ENCODE measurements around the gene CCR5AS.
"Not testable (repeated sequence)": the region's sequence is repeated elsewhere in the genome, so short reads cannot be mapped to it uniquely, and the experiment has no call there.

The CCR5AS gene

DNA sequence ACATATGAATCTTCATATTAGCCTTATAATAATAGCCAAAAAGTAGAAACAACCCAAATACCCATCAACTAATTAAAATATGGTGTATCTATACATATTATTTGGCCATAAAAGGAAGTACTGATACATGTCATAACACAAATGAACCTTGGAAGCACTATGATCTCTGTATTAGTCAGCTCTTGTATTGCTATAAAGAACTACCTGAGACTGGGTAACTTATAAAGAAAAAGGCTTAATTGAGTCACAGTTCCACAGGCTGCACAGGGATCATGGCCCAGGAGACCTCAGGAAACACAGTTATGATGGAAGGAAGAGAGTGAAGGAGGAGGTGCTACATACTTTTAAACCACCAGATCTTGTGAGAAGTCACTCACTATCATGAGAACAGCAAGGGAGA is 69.0 kb downstream of the CCR5AS start:
- no peak overlapping the region for H3K9ac ChIP-seq
- H3F3A ChIP-seq (ENCODE audit: insufficient read depth) = no peaks in the 10 kb centered on the region
- no peak overlapping the region for H3K27ac ChIP-seq
- H3K79me2 ChIP-seq (ENCODE audit: insufficient read depth) = no peaks in the 10 kb centered on the region
- H3K36me3 ChIP-seq (ENCODE audit: low read depth) = no peaks in the 10 kb centered on the region
- no peaks in the 10 kb centered on the region for H3K9me3 ChIP-seq (ENCODE audit: low read depth)
- in situ Hi-C loops (cut with MboI) = no loop called here
- peaks cover 27% of the 10 kb centered on the region; the same call in 1 of the 2 replicates for H3K27me3 ChIP-seq (replicated peaks; ENCODE audit: insufficient read depth)
- no peak for TF ChIP-seq EZH2 (IDR thresholded peaks at IDR 0.05; ENCODE audit: insufficient read depth, poor library complexity, severe bottlenecking)
- no peak for TF ChIP-seq EZH2phosphoT487 (IDR thresholded peaks at IDR 0.05; ENCODE audit: insufficient read depth, low read depth)
- H2AFZ ChIP-seq = no peak overlapping the region
- no peaks in the 10 kb centered on the region for H3K4me1 ChIP-seq (ENCODE audit: insufficient read depth)
- no peak overlapping the region for H3K4me2 ChIP-seq (ENCODE audit: unreplicated experiment)
- DNase-seq = no peak
- H4K20me1 ChIP-seq (ENCODE audit: insufficient read depth) = no peaks in the 10 kb centered on the region
- H3K9me2 ChIP-seq (ENCODE audit: insufficient read depth) = no peaks in the 10 kb centered on the region
- H3K4me3 ChIP-seq = no peak overlapping the region

DNA sequence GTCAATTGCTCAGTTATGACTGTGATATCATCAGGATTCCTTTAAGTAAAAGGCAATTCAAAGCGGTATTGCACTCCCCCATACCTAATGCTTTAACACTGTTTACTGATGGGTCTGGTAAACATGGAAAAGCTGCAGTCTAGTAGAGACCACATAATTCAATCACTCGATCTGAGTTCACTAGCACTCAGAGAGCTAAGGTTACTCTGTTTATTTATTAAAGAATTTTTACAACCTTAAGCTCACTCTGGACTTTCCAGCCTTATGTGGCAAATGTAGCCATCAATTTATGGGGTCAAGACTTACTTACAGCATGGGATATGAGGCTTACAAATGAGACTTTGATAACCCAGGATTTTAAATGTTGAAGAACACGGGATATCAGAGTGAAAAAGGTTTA is 71.3 kb downstream of the CCR5AS start:
- Histone ChIP-seq H3K79me2 (ENCODE audit: insufficient read depth) (no peaks in the 10 kb centered on the region), H3K27me3 (replicated peaks; ENCODE audit: insufficient read depth) (peaks cover 33% of the 10 kb centered on the region; the same call in 1 of the 2 replicates), H3K9ac (no peak overlapping the region), H3K27ac (no peak overlapping the region), H3K9me2 (ENCODE audit: insufficient read depth) (no peaks in the 10 kb centered on the region), H3K9me3 (ENCODE audit: low read depth) (no peaks in the 10 kb centered on the region), H3F3A (ENCODE audit: insufficient read depth) (no peaks in the 10 kb centered on the region), H4K20me1 (ENCODE audit: insufficient read depth) (no peaks in the 10 kb centered on the region), H3K4me3 (no peak overlapping the region), H3K4me1 (ENCODE audit: insufficient read depth) (no peaks in the 10 kb centered on the region), H3K4me2 (ENCODE audit: unreplicated experiment) (no peak overlapping the region), H2AFZ (no peak overlapping the region), H3K36me3 (ENCODE audit: low read depth) (no peaks in the 10 kb centered on the region)
- WGBS, 2 experiments (ENCODE audit: low coverage in 1 of 2, low lambda C conversion rate in 2 of 2, missing lambda C conversion rate in 2 of 2) = 53 to 57% methylated on average over 3 of the region's 3 CpGs
- in situ Hi-C loops (cut with MboI) = no loop called here
- TF ChIP-seq EZH2phosphoT487 (IDR thresholded peaks at IDR 0.05; ENCODE audit: insufficient read depth, low read depth) = no peak
- DNase-seq = no peak

DNA sequence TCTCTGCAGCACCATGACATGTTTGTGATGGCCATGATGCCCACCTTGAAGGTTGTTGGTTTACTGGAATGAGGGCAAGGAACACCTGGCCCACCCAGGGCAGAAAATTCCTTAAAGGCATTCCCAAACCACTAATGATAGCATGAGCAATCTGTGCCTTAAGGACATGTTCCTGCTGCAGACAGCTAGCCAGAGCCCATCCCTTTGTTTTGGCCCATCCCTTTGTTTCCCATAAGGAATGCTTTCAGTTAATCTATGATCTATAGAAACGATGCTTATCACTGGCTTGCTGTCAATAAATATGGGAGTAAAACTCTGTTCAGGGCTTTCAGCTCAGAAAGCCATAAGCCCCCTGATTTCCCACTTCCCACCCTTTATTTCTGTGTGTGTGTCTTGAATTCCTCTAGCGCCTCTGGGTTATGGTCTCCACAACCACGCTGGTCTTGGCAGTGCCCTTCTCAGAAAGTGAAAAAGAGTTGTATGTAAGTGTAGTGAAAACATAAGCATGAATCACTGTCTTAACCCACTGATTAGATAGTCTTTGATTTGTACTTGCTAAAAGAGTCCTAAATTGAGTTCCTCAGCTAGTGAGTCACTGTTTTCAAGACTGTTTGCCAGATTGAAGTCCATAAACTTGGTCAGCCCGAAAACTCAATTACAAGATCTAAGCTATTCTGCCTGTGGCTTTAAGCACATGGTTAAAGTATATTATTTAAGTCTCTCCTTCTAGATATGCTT is 72.0 kb downstream of the CCR5AS start:
- Histone ChIP-seq H3K9ac (no peak overlapping the region), H3K27ac (no peak overlapping the region), H3K9me3 (ENCODE audit: low read depth) (no peaks in the 10 kb centered on the region), H3K4me3 (no peak overlapping the region), H3F3A (ENCODE audit: insufficient read depth) (no peaks in the 10 kb centered on the region), H3K79me2 (ENCODE audit: insufficient read depth) (no peaks in the 10 kb centered on the region), H4K20me1 (ENCODE audit: insufficient read depth) (no peaks in the 10 kb centered on the region), H3K4me2 (ENCODE audit: unreplicated experiment) (no peak overlapping the region), H3K27me3 (replicated peaks; ENCODE audit: insufficient read depth) (peaks cover 33% of the 10 kb centered on the region; the same call in 1 of the 2 replicates), H3K9me2 (ENCODE audit: insufficient read depth) (no peaks in the 10 kb centered on the region), H3K36me3 (ENCODE audit: low read depth) (no peaks in the 10 kb centered on the region), H3K4me1 (ENCODE audit: insufficient read depth) (no peaks in the 10 kb centered on the region), H2AFZ (no peak overlapping the region)
- WGBS, 2 experiments (ENCODE audit: low coverage in 1 of 2, low lambda C conversion rate in 2 of 2, missing lambda C conversion rate in 2 of 2) = 16 to 19% methylated on average over 4 of the region's 4 CpGs
- peak; percentile 35 for DNase-seq
- in situ Hi-C loops (cut with MboI) = no loop called here
- TF ChIP-seq EZH2 (IDR thresholded peaks at IDR 0.05; ENCODE audit: insufficient read depth, poor library complexity, severe bottlenecking) (no peak), EZH2phosphoT487 (IDR thresholded peaks at IDR 0.05; ENCODE audit: insufficient read depth, low read depth) (no peak)

DNA sequence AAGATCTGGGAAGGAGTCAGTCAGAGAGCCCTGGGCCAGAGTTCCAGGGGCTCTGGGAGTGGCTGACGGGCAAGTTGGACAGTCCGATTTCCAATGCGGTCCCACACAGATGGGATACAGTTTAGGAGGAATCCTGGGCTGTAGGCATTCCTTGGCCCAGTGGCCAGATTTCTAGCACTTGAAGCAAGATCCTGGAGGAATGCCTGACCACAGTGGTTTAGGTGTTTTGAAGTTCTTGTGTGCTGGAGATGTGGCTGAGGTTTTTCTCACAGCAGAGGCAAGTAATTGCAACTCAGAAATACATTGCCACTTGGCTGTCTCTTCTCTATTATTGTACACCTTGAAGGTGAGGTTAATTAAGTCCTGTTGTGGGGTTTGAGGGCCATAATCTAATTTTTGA is 76.2 kb downstream of the CCR5AS start:
- in situ Hi-C loops (cut with MboI); H3K36me3 ChIP-seq (ENCODE audit: low read depth); H3F3A ChIP-seq (ENCODE audit: insufficient read depth); H3K4me1 ChIP-seq (ENCODE audit: insufficient read depth); H2AFZ ChIP-seq; H4K20me1 ChIP-seq (ENCODE audit: insufficient read depth); H3K9me2 ChIP-seq (ENCODE audit: insufficient read depth); H3K79me2 ChIP-seq (ENCODE audit: insufficient read depth); H3K4me2 ChIP-seq (ENCODE audit: unreplicated experiment); H3K4me3 ChIP-seq; DNase-seq; H3K9me3 ChIP-seq (ENCODE audit: low read depth); H3K9ac ChIP-seq; H3K27ac ChIP-seq: not testable (repeated sequence)
- H3K27me3 ChIP-seq (replicated peaks; ENCODE audit: insufficient read depth) = peaks cover 24% of the 10 kb centered on the region; the same call in 1 of the 2 replicates
- WGBS, 2 experiments (ENCODE audit: low coverage in 1 of 2, low lambda C conversion rate in 2 of 2, missing lambda C conversion rate in 2 of 2) = 62 to 81% methylated on average over 3 of the region's 3 CpGs

Measured in GM23248 (cell line).